ENCODE measurements around the gene DDX10.

GRCh38 chr11:108743851-108744250, 79.0 kb downstream of the DDX10 start:
- TF ChIP-seq CTCF (IDR thresholded peaks at IDR 0.05) (no peak), EZH2phosphoT487 (IDR thresholded peaks at IDR 0.05; ENCODE audit: borderline replicate concordance, low read depth) (no peak), REST (IDR thresholded peaks at IDR 0.05; ENCODE audit: low read depth, low read length) (no peak)

Data from SK-N-SH (cell line).